Left lung (tissue), 10 donors: ENCODE measurements around the gene RAI14. TPM values are rescaled to one million over a fixed set of nuclear protein-coding genes. Genes with fewer than 3 reads are reported as not detected.
A peak's percentile ranks its signal among the peaks of the same experiment; 100 is the strongest.

Experiments used
- ATAC-seq: fragments of 200-7000 bp; cut with Tn5 transposase; one replicate; pipeline ENCODE4 v1.9.1; 2020; ENCODE audit warnings: moderate library complexity
- DNase-seq, 4 donors: peaks; one replicate each; pipeline ENCODE4 v3.0.0-alpha.2; 2013 to 2020
- H3K27ac ChIP-seq, 2 donors: fragments of 200-600 bp; sonication (generic) in 1 of 2; one replicate each; pipeline versions ENCODE4 v1.5.0 to v1.8.0; 2020 to 2021
- H3K27me3 ChIP-seq, 2 donors: fragments of 200-600 bp; sonication (generic) in 1 of 2; one replicate each; pipeline versions ENCODE4 v1.5.0 to v1.8.0; 2020 to 2021
- H3K36me3 ChIP-seq, 2 donors: fragments of 200-600 bp; sonication (generic) in 1 of 2; one replicate each; pipeline versions ENCODE4 v1.5.0 to v1.8.0; 2020 to 2021
- H3K4me1 ChIP-seq, 2 donors: fragments of 200-600 bp; one replicate each; pipeline ENCODE4 v1.8.0; 2021
- H3K4me3 ChIP-seq, 2 donors: fragments of 200-600 bp; sonication (generic) in 1 of 2; one replicate each; pipeline versions ENCODE4 v1.5.0 to v1.8.0; 2020 to 2021; ENCODE audit warnings: mild to moderate bottlenecking in 1 of 2
- H3K9me3 ChIP-seq, 2 donors: fragments of 200-600 bp; sonication (generic) in 1 of 2; one replicate each; pipeline versions ENCODE4 v1.5.0 to v1.8.0; 2020 to 2021
- intact Hi-C, 2 donors: fragments of 100-400 bp; cut with DNase I; formaldehyde crosslinking; loops; one replicate each; pipeline versions ENCODE4 v1.11.2 to v1.14.2; 2022
- polyA plus RNA-seq, 6 donors: library from polyadenylated mRNA; unstranded; fragments of 120-200 nt; gene quantifications; one replicate each; pipeline ENCODE4 v1.2.1, GENCODE V29; 2013; ENCODE audit not compliant: insufficient read length in 6 of 6
- total RNA-seq, 2 donors: library from RNA; stranded (reverse); fragmentation: NEBNext Ultra II Directional; extraction: Animal tissue kit (Norgen Biotek cat#: 25700); gene quantifications; one replicate each; pipeline ENCODE4 v1.2.1, GENCODE V29; 2021
- TF ChIP-seq, protein P1 (sequence below), 2 donors: fragments of 200-600 bp; sonication (generic) in 1 of 2; IDR thresholded peaks; one replicate each; pipeline versions ENCODE4 v1.5.0 to v1.8.0; 2021; ENCODE audit warnings: antibody characterized with exemption in 2 of 2
- donor health status: DM: no; HTN: yes; CAD: no.
- donor health status: DM: no; HTN: no; CAD: no.

Gene RAI14
- total and polyA plus RNA-seq, 8 donors: 48.4 to 109 (median 53.8) TPM

- Histone ChIP-seq H3K36me3 (no peaks in the 10 kb centered on the region), H3K4me1 (no peaks in the 10 kb centered on the region), H3K27ac (no peak overlapping the region), H3K9me3 (no peaks in the 10 kb centered on the region), H3K27me3 (no peaks in the 10 kb centered on the region), H3K4me3 (no peak overlapping the region)
- ATAC-seq (no peak), DNase-seq (no peak)
- TF ChIP-seq, protein P1, sequence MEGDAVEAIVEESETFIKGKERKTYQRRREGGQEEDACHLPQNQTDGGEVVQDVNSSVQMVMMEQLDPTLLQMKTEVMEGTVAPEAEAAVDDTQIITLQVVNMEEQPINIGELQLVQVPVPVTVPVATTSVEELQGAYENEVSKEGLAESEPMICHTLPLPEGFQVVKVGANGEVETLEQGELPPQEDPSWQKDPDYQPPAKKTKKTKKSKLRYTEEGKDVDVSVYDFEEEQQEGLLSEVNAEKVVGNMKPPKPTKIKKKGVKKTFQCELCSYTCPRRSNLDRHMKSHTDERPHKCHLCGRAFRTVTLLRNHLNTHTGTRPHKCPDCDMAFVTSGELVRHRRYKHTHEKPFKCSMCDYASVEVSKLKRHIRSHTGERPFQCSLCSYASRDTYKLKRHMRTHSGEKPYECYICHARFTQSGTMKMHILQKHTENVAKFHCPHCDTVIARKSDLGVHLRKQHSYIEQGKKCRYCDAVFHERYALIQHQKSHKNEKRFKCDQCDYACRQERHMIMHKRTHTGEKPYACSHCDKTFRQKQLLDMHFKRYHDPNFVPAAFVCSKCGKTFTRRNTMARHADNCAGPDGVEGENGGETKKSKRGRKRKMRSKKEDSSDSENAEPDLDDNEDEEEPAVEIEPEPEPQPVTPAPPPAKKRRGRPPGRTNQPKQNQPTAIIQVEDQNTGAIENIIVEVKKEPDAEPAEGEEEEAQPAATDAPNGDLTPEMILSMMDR (IDR thresholded peaks at IDR 0.05): no peak
- intact Hi-C loops: no loop called here
These were observed 193.1 kb downstream of the RAI14 start for GRCh38 chr5:34849253-34849652.

DNA sequence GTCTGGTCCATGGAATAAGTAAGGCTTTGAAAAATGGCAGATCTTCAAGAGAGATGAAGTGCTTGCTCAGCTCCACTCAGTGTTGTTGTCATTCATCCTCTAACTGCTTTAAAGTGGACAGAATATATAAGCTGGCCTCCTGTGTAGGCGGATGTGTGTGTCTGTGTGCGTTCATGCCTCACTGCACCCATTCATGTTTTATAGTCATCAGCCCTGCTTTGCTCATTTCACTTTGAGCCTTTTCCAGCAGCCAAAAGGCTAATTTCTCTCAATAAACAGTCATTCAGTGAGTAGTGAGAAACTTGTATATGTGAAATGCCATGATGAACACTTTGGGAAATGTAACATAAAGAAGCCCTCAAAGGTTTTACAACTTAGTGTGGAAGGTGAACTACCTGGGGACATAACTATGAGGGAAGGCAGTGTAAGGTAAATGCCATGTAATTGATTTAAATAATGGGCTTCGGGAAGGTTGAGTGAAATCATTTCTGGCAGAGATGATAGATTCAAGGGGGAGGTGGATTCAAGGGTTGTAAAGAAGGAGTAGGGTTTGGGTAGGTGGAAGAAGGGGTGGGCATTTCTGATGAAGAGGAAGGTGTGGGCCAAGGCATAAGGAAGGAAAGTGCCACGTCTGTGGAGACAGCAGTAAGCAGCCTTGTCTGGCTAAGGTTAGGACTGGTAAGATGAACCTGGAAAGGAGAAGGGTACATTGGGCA lies 198.5 kb downstream of the RAI14 start:
- ATAC-seq (peak; percentile 20), DNase-seq (no peak)
- Histone ChIP-seq H3K4me3 (no peak overlapping the region), H3K27ac (no peak overlapping the region), H3K27me3 (no peaks in the 10 kb centered on the region), H3K9me3 (no peaks in the 10 kb centered on the region), H3K36me3 (no peaks in the 10 kb centered on the region), H3K4me1 (no peaks in the 10 kb centered on the region)
- TF ChIP-seq, protein P1 (IDR thresholded peaks at IDR 0.05): no peak
- intact Hi-C loops: no loop called here

DNA sequence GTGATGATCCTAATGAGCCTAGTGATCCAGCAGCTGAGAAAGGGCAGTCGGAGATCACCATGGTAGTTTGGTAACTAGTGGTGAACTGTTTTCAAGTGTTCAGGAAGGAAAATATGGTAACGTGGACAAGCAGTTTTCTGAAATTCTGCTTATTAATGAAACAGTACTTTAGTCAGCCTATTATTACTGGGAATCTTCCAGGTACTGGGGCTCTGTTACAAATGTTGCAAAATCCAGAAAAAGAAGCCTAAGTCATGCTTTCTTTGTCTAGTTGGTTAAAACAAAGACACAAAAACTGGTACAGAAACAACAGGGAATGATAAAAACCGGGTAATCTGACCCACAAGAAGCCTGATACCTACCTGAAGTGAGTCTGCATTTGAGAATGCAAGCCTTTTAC lies 201.0 kb downstream of the RAI14 start:
- intact Hi-C loops: no loop called here
- H3K4me3 ChIP-seq: no peak overlapping the region
- no peaks in the 10 kb centered on the region for H3K27me3 ChIP-seq
- H3K4me1 ChIP-seq: no peaks in the 10 kb centered on the region
- TF ChIP-seq, protein P1 (IDR thresholded peaks at IDR 0.05): no peak
- no peak overlapping the region for H3K27ac ChIP-seq
- DNase-seq (no peak), ATAC-seq (no peak)
- H3K9me3 ChIP-seq: no peaks in the 10 kb centered on the region
- H3K36me3 ChIP-seq: no peaks in the 10 kb centered on the region

DNA sequence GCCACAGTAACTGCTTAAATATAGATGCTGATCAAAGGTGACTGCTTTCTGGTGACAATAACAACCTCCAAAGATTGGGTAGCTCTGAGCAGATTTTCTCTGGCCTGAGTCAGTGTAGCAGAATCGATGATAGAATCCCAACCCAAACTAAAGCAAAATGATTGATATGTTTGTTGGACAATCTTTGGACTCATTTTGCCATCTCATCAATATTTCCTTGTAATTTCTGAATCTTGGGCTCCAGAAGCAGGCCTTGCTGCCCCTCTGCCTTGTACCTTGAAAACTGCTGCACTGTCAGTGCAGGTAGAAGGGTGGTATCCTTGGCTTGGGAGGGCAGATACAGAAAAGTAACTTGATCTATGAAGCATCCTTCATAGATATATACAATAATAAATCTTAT lies 201.8 kb downstream of the RAI14 start:
- DNase-seq: no peak
- Histone ChIP-seq H3K36me3 (no peaks in the 10 kb centered on the region), H3K9me3 (no peaks in the 10 kb centered on the region), H3K4me1 (no peaks in the 10 kb centered on the region), H3K4me3 (no peak overlapping the region), H3K27ac (no peak overlapping the region), H3K27me3 (no peaks in the 10 kb centered on the region)
- TF ChIP-seq, protein P1 (IDR thresholded peaks at IDR 0.05): no peak
- ATAC-seq: no peak
- intact Hi-C loops: no loop called here

DNA sequence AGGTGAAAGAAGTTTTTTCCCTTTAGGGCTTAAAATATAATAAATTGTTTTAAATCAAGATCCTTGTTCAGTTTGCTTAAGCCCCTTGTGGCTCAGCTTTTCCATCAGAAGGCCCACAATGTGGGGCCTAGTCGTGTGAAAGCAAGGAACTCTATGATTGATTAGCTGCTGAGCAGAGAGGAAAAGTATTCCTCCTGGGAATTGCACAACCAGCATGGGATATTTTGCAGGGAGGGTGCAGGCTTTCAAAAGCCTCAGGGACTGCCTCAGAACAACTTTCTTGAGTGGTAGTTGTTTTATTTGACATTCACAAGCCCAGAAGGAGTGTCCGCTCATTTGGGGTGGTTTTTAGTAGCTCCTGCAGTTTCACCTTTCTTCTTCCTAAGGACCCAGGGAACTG lies 202.7 kb downstream of the RAI14 start:
- TF ChIP-seq, protein P1 (IDR thresholded peaks at IDR 0.05): no peak
- H3K27ac ChIP-seq: no peak overlapping the region
- no peak for DNase-seq
- no peaks in the 10 kb centered on the region for H3K4me1 ChIP-seq
- no peaks in the 10 kb centered on the region for H3K9me3 ChIP-seq
- no peaks in the 10 kb centered on the region for H3K36me3 ChIP-seq
- intact Hi-C loops: no loop called here
- H3K27me3 ChIP-seq: no peaks in the 10 kb centered on the region
- H3K4me3 ChIP-seq: no peak overlapping the region
- ATAC-seq: peak; percentile 75
